HG03520 (cell line): ENCODE measurements around the gene THRB.

ENCODE experiments used
- ATAC-seq: cut with Tn5 transposase; IDR thresholded peaks from one replicate; pipeline ENCODE4 v1.9.1; 2021; ENCODE audit warnings: mild to moderate bottlenecking, moderate library complexity; ENCODE audit not compliant: unreplicated experiment

Gene THRB

GRCh38 chr3:24316887-24317383 is 177.7 kb downstream of the THRB start:
- no peak for ATAC-seq

GRCh38 chr3:24315971-24316370 is 178.7 kb downstream of the THRB start:
- ATAC-seq = no peak

GRCh38 chr3:24315356-24315755 is 179.3 kb downstream of the THRB start:
- ATAC-seq = no peak

GRCh38 chr3:24311881-24312280 is 182.8 kb downstream of the THRB start:
- no peak for ATAC-seq

GRCh38 chr3:24310887-24311286 is 183.8 kb downstream of the THRB start:
- no peak for ATAC-seq

- no peak for ATAC-seq
Observed at GRCh38 chr3:24306518-24306917, 188.1 kb downstream of the THRB start.

GRCh38 chr3:24305795-24306467 is 188.7 kb downstream of the THRB start:
- no peak for ATAC-seq

- ATAC-seq = no peak
Observed at GRCh38 chr3:24303057-24303754, 191.4 kb downstream of the THRB start.

- no peak for ATAC-seq
Observed at GRCh38 chr3:24302396-24302795, 192.3 kb downstream of the THRB start.

- no peak for ATAC-seq
Observed at GRCh38 chr3:24300949-24301348, 193.7 kb downstream of the THRB start.

- no peak for ATAC-seq
Observed at GRCh38 chr3:24299806-24300626, 194.6 kb downstream of the THRB start.

GRCh38 chr3:24299246-24299805 is 195.3 kb downstream of the THRB start:
- no peak for ATAC-seq

GRCh38 chr3:24296441-24297205 is 198.0 kb downstream of the THRB start:
- ATAC-seq = no peak

- ATAC-seq = no peak
Observed at GRCh38 chr3:24294150-24294549, 200.5 kb downstream of the THRB start.

- no peak for ATAC-seq
Observed at GRCh38 chr3:24291646-24292045, 203.0 kb downstream of the THRB start.

- no peak for ATAC-seq
Observed at GRCh38 chr3:24290596-24290995, 204.1 kb downstream of the THRB start.

GRCh38 chr3:24288496-24289236 is 206.0 kb downstream of the THRB start:
- no peak for ATAC-seq

- ATAC-seq = no peak
Observed at GRCh38 chr3:24287755-24288450, 206.7 kb downstream of the THRB start.

GRCh38 chr3:24286405-24286804 is 208.2 kb downstream of the THRB start:
- ATAC-seq = no peak
